GM10248 (cell line): ENCODE results near the gene ERGIC2.

ENCODE experiments used
- CTCF ChIA-PET: fragments of 300-600 bp; sonication (Branson Sonifier 250); formaldehyde crosslinking; extraction: SDS; loops from one replicate; lab custom pipeline; 2021; ENCODE audit warnings: antibody characterized with exemption; lab: Yijun Ruan, JAX
- POLR2A ChIA-PET: fragments of 350-650 bp; sonication (Branson Sonifier 250); formaldehyde crosslinking; extraction: SDS; loops from one replicate; lab custom pipeline; 2020; ENCODE audit warnings: antibody characterized with exemption; lab: Yijun Ruan, JAX
- DNase-seq: peaks from one replicate; pipeline ENCODE4 v3.0.0; 2012; ENCODE audit errors: extremely low spot score
- CTCF ChIP-seq: IDR thresholded peaks from 2 replicates; pipeline ENCODE4 v1.5.1; 2012; ENCODE audit warnings: mild to moderate bottlenecking, low read depth; ENCODE audit errors: extremely low read depth, missing control alignments, control extremely low read depth

The ERGIC2 gene

GRCh38 chr12:29309320-29309902 lies 71.6 kb downstream of the ERGIC2 start:
- TF ChIP-seq CTCF = peak; percentile 15
- POLR2A ChIA-PET = no interaction called here
- CTCF ChIA-PET = interaction anchor here (0.9 to 3.7 kb wide), 4 partner anchors 8 to 123 kb away, joined by 3 to 13 read pairs (median 7); no protein-coding TSS in a partner anchor
- DNase-seq = no peak

- DNase-seq = no peak
- POLR2A ChIA-PET = no interaction called here
- CTCF ChIA-PET = interaction anchor here (0.7 to 3.7 kb wide), 5 partner anchors 11 to 235 kb away, joined by 3 to 13 read pairs (median 4); no protein-coding TSS in a partner anchor
- no peak for TF ChIP-seq CTCF
These were observed 74.3 kb downstream of the ERGIC2 start for GRCh38 chr12:29306682-29307081.

GRCh38 chr12:29306266-29306665 lies 74.7 kb downstream of the ERGIC2 start:
- ChIA-PET POLR2A (no interaction called here), CTCF (interaction anchor here (0.7 to 3.7 kb wide), 5 partner anchors 9 to 122 kb away, joined by 3 to 13 read pairs (median 4); no protein-coding TSS in a partner anchor)
- DNase-seq = no peak
- no peak for TF ChIP-seq CTCF

- ChIA-PET POLR2A (no interaction called here), CTCF (no interaction called here)
- no peak for TF ChIP-seq CTCF
- no peak for DNase-seq
These were observed 76.6 kb downstream of the ERGIC2 start for GRCh38 chr12:29304388-29304787.

GRCh38 chr12:29301114-29301513 lies 79.9 kb downstream of the ERGIC2 start:
- TF ChIP-seq CTCF = no peak
- CTCF ChIA-PET = interaction anchor here (1.3 kb wide), 1 partner anchor 17 kb away, joined by 4 read pairs; no protein-coding TSS in a partner anchor
- POLR2A ChIA-PET = no interaction called here

GRCh38 chr12:29299633-29300032 lies 81.3 kb downstream of the ERGIC2 start:
- no peak for TF ChIP-seq CTCF
- CTCF ChIA-PET = interaction anchor here (1.0 to 1.6 kb wide), 4 partner anchors 8 to 227 kb away, joined by 3 to 4 read pairs (median 3); no protein-coding TSS in a partner anchor
- POLR2A ChIA-PET = no interaction called here
- DNase-seq = no peak

More at GRCh38 chr12:29301114-29301513, 79.9 kb downstream of the ERGIC2 start:
- no peak for DNase-seq
